ENCODE results near the gene PCNT. TPM values are rescaled to one million over a fixed set of nuclear protein-coding genes. Genes with fewer than 3 reads are reported as not detected.

The PCNT gene
- total and polyA plus RNA-seq, 2 of the 8 experiments (the other 6 are each of a cell fraction or from before 2014, with no cell fraction given): 9.9 to 45.1 TPM

GRCh38 chr21:46371204-46372013 lies 47.5 kb downstream of the PCNT start:
- no peak overlapping the region for H4K8ac ChIP-seq (ENCODE audit: extremely low read depth, insufficient read depth, low read length)
- 95% methylated on average over 16 of the region's 16 CpGs; no CpG with 5 or more reads in 1 of the 2 experiments for WGBS, 2 experiments (ENCODE audit: extremely low coverage in 1 of 2, insufficient coverage in 1 of 2, insufficient read length in 1 of 2, insufficient replicate concordance in 2 of 2, low coverage in 1 of 2, low lambda C conversion rate in 2 of 2, missing lambda C conversion rate in 1 of 2)
- FAIRE-seq: no peak
- H3K23me2 ChIP-seq (ENCODE audit: low read depth, low read length): peaks cover 5% of the 10 kb centered on the region
- POLR2A ChIA-PET (ENCODE audit: partially characterized antibody): interaction anchor here (1.1 kb wide), 1 partner anchor 101 kb away, joined by 3 read pairs; no protein-coding TSS in a partner anchor
- H2AFZ ChIP-seq (ENCODE audit: low read length): no peak overlapping the region
- peak overlapping the region; percentile 79 for H2AK5ac ChIP-seq (ENCODE audit: low read depth, low read length)
- peaks cover 24% of the 10 kb centered on the region for H3K79me1 ChIP-seq (ENCODE audit: low read depth, low read length)
- H4K91ac ChIP-seq (replicated peaks; ENCODE audit: insufficient read length, low read length): peak overlapping the region; percentile 95
- no peak overlapping the region for H3K4me2 ChIP-seq (ENCODE audit: insufficient read depth in 1 of 2, low read depth in 2 of 2, low read length in 2 of 2)
- no peak for DNase-seq (ENCODE audit: low read depth in 1 of 2, low spot score in 2 of 2)
- no peak overlapping the region for H2BK12ac ChIP-seq (ENCODE audit: low read depth, low read length)
- H4K5ac ChIP-seq (ENCODE audit: insufficient read length, low read depth, low read length): no peak overlapping the region
- H3K18ac ChIP-seq (ENCODE audit: extremely low read depth, low read length): no peak overlapping the region
- H3K4me1 ChIP-seq (replicated peaks in 1 of 4; ENCODE audit: control insufficient read depth in 3 of 4, insufficient read depth in 4 of 4, low read length in 3 of 4): no peaks in the 10 kb centered on the region; a peak in 1 of 7 replicates
- H3K27ac ChIP-seq (ENCODE audit: low read depth, low read length): no peak overlapping the region
- no peak overlapping the region for H2BK120ac ChIP-seq (replicated peaks; ENCODE audit: low read depth, low read length)
- H3K14ac ChIP-seq (ENCODE audit: insufficient read length): no peak overlapping the region
- no peak overlapping the region for H3K4ac ChIP-seq (replicated peaks; ENCODE audit: insufficient read length, low read depth, low read length)
- peaks cover 6 to 18% (median 16%) of the 10 kb centered on the region in 4 experiments; a peak in 6 of 8 replicates for H3K36me3 ChIP-seq (ENCODE audit: control insufficient read depth in 2 of 4, insufficient read depth in 4 of 4, low read length in 3 of 4)
- H3K23ac ChIP-seq (ENCODE audit: insufficient read length): no peak overlapping the region
- H3K9ac ChIP-seq (replicated peaks in 1 of 4; ENCODE audit: extremely low read depth in 1 of 4, low read depth in 3 of 4, low read length in 3 of 4): no peak overlapping the region
- no peak overlapping the region for H3K4me3 ChIP-seq (ENCODE audit: extremely low read depth in 1 of 4, insufficient read depth in 2 of 4, low read depth in 3 of 4, low read length in 4 of 4)
- H3K56ac ChIP-seq (replicated peaks; ENCODE audit: insufficient read length, low read depth, low read length): no peak overlapping the region
- peaks cover 5 to 15% of the 10 kb centered on the region in 2 experiments for H4K20me1 ChIP-seq (replicated peaks in 1 of 2; ENCODE audit: control insufficient read depth in 1 of 2, insufficient read depth in 2 of 2, low read length in 2 of 2)
- peaks cover 0 to 3% of the 10 kb centered on the region in 2 experiments; a peak in 1 of 4 replicates for H3K9me3 ChIP-seq (ENCODE audit: insufficient read depth in 2 of 2, low read depth in 1 of 2, low read length in 1 of 2)
- H3K27me3 ChIP-seq (replicated peaks in 1 of 4; ENCODE audit: control insufficient read depth in 3 of 4, extremely low read depth in 1 of 4, insufficient read depth in 3 of 4, low read length in 3 of 4): no peaks in the 10 kb centered on the region
- 0 out of 2 replicates have a peak overlapping the region, but pooled peaks have one; percentile 1 for H2BK15ac ChIP-seq (ENCODE audit: low read length)
- peak overlapping the region; percentile 85; the same call in 1 of the 2 replicates for H2BK5ac ChIP-seq (ENCODE audit: low read depth, low read length)
- CTCF ChIA-PET (ENCODE audit: partially characterized antibody): interaction anchor here (1.0 to 1.5 kb wide), 3 partner anchors 20 to 218 kb away, joined by 3 read pairs; no protein-coding TSS in a partner anchor
- no peak overlapping the region for H2BK20ac ChIP-seq (ENCODE audit: low read length)
- H3K79me2 ChIP-seq (ENCODE audit: control insufficient read depth in 1 of 2, insufficient read depth in 2 of 2, low read length in 2 of 2): peaks cover 0 to 47% of the 10 kb centered on the region in 2 experiments; a peak in 2 of 4 replicates
- TF ChIP-seq KDM1A (IDR thresholded peaks at IDR 0.05; ENCODE audit: borderline replicate concordance, low read length): no peak
- TF ChIP-seq CTBP2 (IDR thresholded peaks at IDR 0.05; ENCODE audit: borderline replicate concordance, insufficient read depth, insufficient read length, low read length): no peak
- no peak for TF ChIP-seq BRCA1 (IDR thresholded peaks at IDR 0.05; ENCODE audit: low read depth, low read length)
- TF ChIP-seq SP1 (IDR thresholded peaks at IDR 0.05; ENCODE audit: low read depth, low read length): no peak
- TF ChIP-seq CHD1 (IDR thresholded peaks at IDR 0.05; ENCODE audit: low read depth, low read length): no peak
- TF ChIP-seq JUND (IDR thresholded peaks at IDR 0.05; ENCODE audit: low read length): no peak
- no peak for TF ChIP-seq USF2 (IDR thresholded peaks at IDR 0.05; ENCODE audit: low read length)
- TF ChIP-seq YY1 (IDR thresholded peaks at IDR 0.05; ENCODE audit: low read depth, low read length): no peak
- TF ChIP-seq POLR2A (IDR thresholded peaks at IDR 0.05; ENCODE audit: control extremely low read depth in 1 of 2, low read depth in 2 of 2, low read length in 2 of 2): no peak
- no peak for TF ChIP-seq NRF1 (IDR thresholded peaks at IDR 0.05; ENCODE audit: low read depth, low read length)
- no peak for TF ChIP-seq TEAD4 (IDR thresholded peaks at IDR 0.05; ENCODE audit: low read depth, low read length)
- TF ChIP-seq TAF1 (IDR thresholded peaks at IDR 0.05; ENCODE audit: low read depth, low read length): no peak
